ENCODE results near the gene TSC22D3.

TSC22D3 gene

GRCh38 chrX:107753187-107753586 is 22.4 kb downstream of the TSC22D3 start:
- TF ChIP-seq, protein P1, sequence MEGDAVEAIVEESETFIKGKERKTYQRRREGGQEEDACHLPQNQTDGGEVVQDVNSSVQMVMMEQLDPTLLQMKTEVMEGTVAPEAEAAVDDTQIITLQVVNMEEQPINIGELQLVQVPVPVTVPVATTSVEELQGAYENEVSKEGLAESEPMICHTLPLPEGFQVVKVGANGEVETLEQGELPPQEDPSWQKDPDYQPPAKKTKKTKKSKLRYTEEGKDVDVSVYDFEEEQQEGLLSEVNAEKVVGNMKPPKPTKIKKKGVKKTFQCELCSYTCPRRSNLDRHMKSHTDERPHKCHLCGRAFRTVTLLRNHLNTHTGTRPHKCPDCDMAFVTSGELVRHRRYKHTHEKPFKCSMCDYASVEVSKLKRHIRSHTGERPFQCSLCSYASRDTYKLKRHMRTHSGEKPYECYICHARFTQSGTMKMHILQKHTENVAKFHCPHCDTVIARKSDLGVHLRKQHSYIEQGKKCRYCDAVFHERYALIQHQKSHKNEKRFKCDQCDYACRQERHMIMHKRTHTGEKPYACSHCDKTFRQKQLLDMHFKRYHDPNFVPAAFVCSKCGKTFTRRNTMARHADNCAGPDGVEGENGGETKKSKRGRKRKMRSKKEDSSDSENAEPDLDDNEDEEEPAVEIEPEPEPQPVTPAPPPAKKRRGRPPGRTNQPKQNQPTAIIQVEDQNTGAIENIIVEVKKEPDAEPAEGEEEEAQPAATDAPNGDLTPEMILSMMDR (IDR thresholded peaks at IDR 0.05): no peak

DNA sequence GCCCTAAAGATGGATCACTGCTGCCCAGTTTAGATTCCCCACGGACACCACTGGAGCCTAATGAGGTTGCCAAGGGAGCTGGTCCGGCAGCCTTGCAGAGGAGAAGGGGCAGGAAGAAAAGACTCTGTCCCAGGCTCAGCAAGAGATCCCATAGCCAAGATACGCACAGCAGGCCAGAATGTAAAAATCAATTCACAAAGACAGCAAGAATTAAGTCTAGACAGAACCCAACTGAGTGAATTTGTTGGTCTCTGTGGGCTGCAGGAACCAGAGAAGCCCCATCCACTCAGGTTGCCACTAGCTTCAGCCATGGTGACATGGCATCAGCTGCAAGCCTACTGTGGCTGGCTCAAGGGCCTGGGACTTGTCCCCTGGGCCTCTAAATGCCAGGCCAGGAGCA is 22.9 kb downstream of the TSC22D3 start:
- TF ChIP-seq, protein P1 (IDR thresholded peaks at IDR 0.05): no peak

GRCh38 chrX:107752043-107752442 is 23.5 kb downstream of the TSC22D3 start:
- TF ChIP-seq, protein P1 (IDR thresholded peaks at IDR 0.05): no peak

GRCh38 chrX:107750861-107751445 is 24.6 kb downstream of the TSC22D3 start:
- TF ChIP-seq, protein P1 (IDR thresholded peaks at IDR 0.05): no peak

DNA sequence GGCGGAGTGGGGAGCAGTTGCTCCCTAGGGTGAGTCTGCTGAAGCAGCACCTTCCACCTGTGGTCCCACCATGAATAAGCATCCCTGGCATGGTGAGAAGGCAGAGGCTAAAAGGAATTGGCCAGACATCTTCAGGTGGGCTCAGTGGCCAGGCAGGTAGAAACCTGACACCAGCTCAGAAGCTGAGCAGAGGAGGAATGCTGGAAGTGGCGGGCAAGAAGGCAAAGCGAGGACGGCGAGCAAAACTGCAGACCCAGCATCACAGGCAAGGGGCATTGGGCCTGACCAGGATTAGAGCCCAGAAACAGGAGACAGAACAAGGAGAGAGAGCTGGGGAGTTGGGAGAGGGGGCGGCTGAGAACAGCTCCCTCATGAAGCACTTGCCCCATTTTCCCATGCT is 25.3 kb downstream of the TSC22D3 start:
- TF ChIP-seq, protein P1 (IDR thresholded peaks at IDR 0.05): no peak

GRCh38 chrX:107748506-107748905 is 27.1 kb downstream of the TSC22D3 start:
- TF ChIP-seq, protein P1 (IDR thresholded peaks at IDR 0.05): no peak

GRCh38 chrX:107747596-107748161 is 27.9 kb downstream of the TSC22D3 start:
- TF ChIP-seq, protein P1 (IDR thresholded peaks at IDR 0.05): no peak

- TF ChIP-seq, protein P1 (IDR thresholded peaks at IDR 0.05): no peak
Observed at GRCh38 chrX:107744868-107745267, 30.7 kb downstream of the TSC22D3 start.

Data from LNCAP (cell line).